Ectodermal cell (in vitro differentiated cells): ENCODE results near the gene RUVBL1.

Source experiments
- H3K27ac ChIP-seq: 2 replicates; pipeline ENCODE4 v1.7.0; 2013; ENCODE audit warnings: mild to moderate bottlenecking, low read depth, low read length; ENCODE audit not compliant: insufficient read depth, poor library complexity, severe bottlenecking
- H3K27me3 ChIP-seq: 2 replicates; pipeline ENCODE4 v1.7.0; 2013; ENCODE audit warnings: mild to moderate bottlenecking, low read length; ENCODE audit not compliant: insufficient read depth, control insufficient read depth, poor library complexity, severe bottlenecking
- H3K36me3 ChIP-seq: one replicate; pipeline ENCODE4 v1.7.0; 2013; ENCODE audit warnings: low read length; ENCODE audit not compliant: control insufficient read depth, insufficient read depth
- H3K4me1 ChIP-seq: one replicate; pipeline ENCODE4 v1.7.0; 2013; ENCODE audit warnings: low read length; ENCODE audit not compliant: control insufficient read depth, insufficient read depth
- H3K4me3 ChIP-seq: 2 replicates; pipeline ENCODE4 v1.7.0; 2013; ENCODE audit warnings: low read depth, low read length, control low read depth; ENCODE audit not compliant: insufficient read depth
- H3K9me3 ChIP-seq: 2 replicates; pipeline ENCODE4 v1.7.0; 2013; ENCODE audit warnings: mild to moderate bottlenecking, low read length, moderate library complexity; ENCODE audit not compliant: control insufficient read depth
- WGBS, 2 experiments: methylation state at CpG; one replicate each; pipeline ENCODE4 v1.1.7; 2013; ENCODE audit warnings: missing lambda C conversion rate in 2 of 2; 5-methylcytosine and 5-hydroxymethylcytosine counted together

RUVBL1 gene

GRCh38 chr3:128143496-128143895, 19.9 kb upstream of the RUVBL1 start:
- H3K27ac ChIP-seq, result no peak overlapping the region
- H3K4me1 ChIP-seq, result no peaks in the 10 kb centered on the region
- H3K27me3 ChIP-seq, result peaks cover 24% of the 10 kb centered on the region
- no peaks in the 10 kb centered on the region for H3K36me3 ChIP-seq
- H3K4me3 ChIP-seq, result no peak overlapping the region
- H3K9me3 ChIP-seq, result no peaks in the 10 kb centered on the region
- WGBS, 2 experiments, result 92 to 94% methylated on average over 4 of the region's 4 CpGs

DNA sequence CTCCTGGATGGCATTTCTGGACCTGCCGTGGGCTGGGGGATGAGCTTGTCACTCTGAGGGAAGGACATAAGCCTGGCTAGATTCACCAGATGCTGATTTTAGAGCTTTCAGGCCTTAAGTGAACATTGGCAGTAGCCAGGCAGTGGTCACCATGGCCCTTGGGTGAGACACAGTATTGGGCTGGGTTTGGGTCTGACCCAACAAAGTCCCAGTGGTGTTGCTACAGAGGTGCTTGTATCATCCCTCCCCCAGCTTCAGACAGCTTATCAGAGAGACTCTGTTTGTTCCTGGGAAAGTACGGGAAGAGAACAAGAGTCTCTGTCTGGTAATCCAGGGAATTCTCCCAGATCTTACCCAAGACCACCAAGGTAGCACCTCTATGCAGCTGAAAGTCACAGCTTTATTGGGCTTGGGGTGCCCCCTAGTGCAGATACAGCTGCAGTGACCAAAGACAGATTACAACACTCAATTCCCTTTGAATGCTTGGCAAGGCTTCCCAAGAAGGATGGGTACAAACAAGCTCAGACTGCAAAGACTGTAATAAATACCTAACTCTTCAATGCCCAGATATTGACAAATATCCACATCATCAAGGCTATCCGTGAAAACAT, 9.8 kb upstream of the RUVBL1 start:
- Histone ChIP-seq H3K27me3 (peaks cover 19% of the 10 kb centered on the region), H3K4me1 (no peaks in the 10 kb centered on the region), H3K36me3 (no peaks in the 10 kb centered on the region), H3K27ac (no peak overlapping the region), H3K4me3 (no peak overlapping the region), H3K9me3 (no peaks in the 10 kb centered on the region)
- 55 to 60% methylated on average over 3 of the region's 3 CpGs for WGBS, 2 experiments

- WGBS, 2 experiments, result 89 to 90% methylated on average over 7 of the region's 7 CpGs
- H3K27me3 ChIP-seq, result peaks cover 20% of the 10 kb centered on the region
- H3K4me1 ChIP-seq, result no peaks in the 10 kb centered on the region
- H3K36me3 ChIP-seq, result no peaks in the 10 kb centered on the region
- no peaks in the 10 kb centered on the region for H3K9me3 ChIP-seq
- no peak overlapping the region for H3K4me3 ChIP-seq
- no peak overlapping the region for H3K27ac ChIP-seq
These were observed 8.5 kb upstream of the RUVBL1 start for GRCh38 chr3:128131897-128132646.

DNA sequence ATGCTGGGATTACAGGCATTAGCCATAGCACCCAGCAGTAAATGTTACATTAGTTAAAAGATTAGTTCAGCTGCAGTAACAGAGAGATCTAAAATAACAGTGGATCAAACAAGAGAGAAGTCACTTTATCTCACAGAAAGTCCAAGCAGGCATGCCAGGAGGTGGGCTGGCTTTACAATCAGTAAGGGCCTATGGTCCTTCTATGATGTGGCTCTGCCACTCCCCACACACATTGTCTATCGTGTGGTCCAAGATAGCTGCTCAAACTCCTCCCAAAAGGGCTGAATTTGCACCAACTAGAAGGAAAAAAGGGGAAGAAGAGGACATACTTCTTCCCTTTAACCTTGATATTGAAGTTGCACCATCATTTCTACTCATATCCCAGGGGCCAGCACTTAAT, 4.6 kb upstream of the RUVBL1 start:
- whole genome bisulfite sequencing, 2 experiments, result 50 to 76% methylated on average over 1 of the region's 1 CpG
- no peak overlapping the region for H3K4me3 ChIP-seq
- no peak overlapping the region for H3K27ac ChIP-seq
- peaks cover 21% of the 10 kb centered on the region for H3K27me3 ChIP-seq
- no peaks in the 10 kb centered on the region for H3K4me1 ChIP-seq
- H3K9me3 ChIP-seq, result no peaks in the 10 kb centered on the region
- no peaks in the 10 kb centered on the region for H3K36me3 ChIP-seq

DNA sequence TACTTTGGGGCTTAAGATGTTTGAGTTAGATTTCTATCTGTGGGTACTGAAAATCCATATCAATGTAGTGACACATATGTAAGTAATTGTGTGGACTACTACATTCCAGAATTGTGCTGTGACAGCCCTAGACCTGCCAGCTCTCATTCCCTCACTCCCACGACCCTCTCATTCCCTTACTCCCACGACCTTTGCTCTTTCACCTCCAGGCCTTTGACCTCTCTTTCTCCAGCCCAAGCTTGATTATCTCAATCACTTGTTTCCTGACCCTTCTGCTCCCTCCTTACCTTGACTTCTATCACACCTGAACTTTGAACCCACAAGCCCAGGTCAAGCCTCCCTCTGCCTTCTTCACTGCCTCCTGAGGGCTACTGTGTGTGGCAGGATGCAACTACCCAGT, 3.6 kb upstream of the RUVBL1 start:
- no peaks in the 10 kb centered on the region for H3K36me3 ChIP-seq
- peaks cover 7% of the 10 kb centered on the region for H3K4me1 ChIP-seq
- H3K4me3 ChIP-seq, result no peak overlapping the region
- H3K27me3 ChIP-seq, result peaks cover 21% of the 10 kb centered on the region
- H3K9me3 ChIP-seq, result no peaks in the 10 kb centered on the region
- WGBS, 2 experiments, result 75 to 87% methylated on average over 2 of the region's 2 CpGs
- H3K27ac ChIP-seq, result no peak overlapping the region

- Histone ChIP-seq H3K27me3 (peaks cover 9% of the 10 kb centered on the region), H3K27ac (peak overlapping the region; percentile 93), H3K9me3 (no peaks in the 10 kb centered on the region), H3K4me1 (peaks cover 7% of the 10 kb centered on the region), H3K36me3 (no peaks in the 10 kb centered on the region), H3K4me3 (peak overlapping the region; percentile 71)
- WGBS, 2 experiments, result 0 to 1% methylated on average over 20 to 22 of the region's 22 CpGs
These were observed 465 bp downstream of the RUVBL1 start for GRCh38 chr3:128123156-128123537.

- H3K9me3 ChIP-seq, result no peaks in the 10 kb centered on the region
- H3K4me1 ChIP-seq, result peaks cover 7% of the 10 kb centered on the region
- no peaks in the 10 kb centered on the region for H3K36me3 ChIP-seq
- WGBS, 2 experiments, result 92 to 95% methylated on average over 1 of the region's 1 CpG
- no peak overlapping the region for H3K27ac ChIP-seq
- peaks cover 3% of the 10 kb centered on the region for H3K27me3 ChIP-seq
- no peak overlapping the region for H3K4me3 ChIP-seq
These were observed 1.6 kb downstream of the RUVBL1 start for GRCh38 chr3:128122013-128122412.

GRCh38 chr3:128113817-128114794, 9.5 kb downstream of the RUVBL1 start:
- no peaks in the 10 kb centered on the region for H3K9me3 ChIP-seq
- H3K27ac ChIP-seq, result no peak overlapping the region
- no peaks in the 10 kb centered on the region for H3K4me1 ChIP-seq
- H3K27me3 ChIP-seq, result no peaks in the 10 kb centered on the region
- peaks cover 6% of the 10 kb centered on the region for H3K36me3 ChIP-seq
- WGBS, 2 experiments, result 93% methylated on average over 9 of the region's 9 CpGs
- no peak overlapping the region for H3K4me3 ChIP-seq

DNA sequence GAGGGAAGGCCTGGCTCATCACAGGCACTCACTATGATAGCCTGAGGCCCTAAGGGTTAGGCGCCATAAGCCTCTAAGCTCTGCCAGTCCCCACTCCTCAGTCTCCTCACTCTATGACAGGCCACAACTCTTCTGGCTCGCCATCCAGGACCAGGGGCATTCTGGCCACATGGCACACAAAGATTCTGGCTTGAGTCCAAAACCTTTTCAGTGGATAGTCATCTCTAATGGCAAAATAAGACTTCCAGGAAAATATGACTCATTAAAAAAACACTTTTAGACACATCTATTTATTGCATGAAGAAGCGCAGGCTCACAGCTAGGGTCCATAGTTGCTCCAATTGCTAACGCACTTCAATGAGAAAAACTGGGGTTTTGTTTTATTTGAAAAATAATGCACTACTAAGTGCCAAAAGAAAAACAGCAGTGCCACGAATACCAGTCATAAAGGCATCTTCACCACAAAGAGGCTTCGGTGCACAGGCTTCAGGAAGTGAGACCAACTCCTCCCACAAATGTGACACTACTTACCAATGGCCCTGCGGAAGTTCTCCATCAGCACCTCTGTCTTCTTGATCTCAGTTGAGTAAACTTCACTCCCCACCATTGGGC, 11.1 kb downstream of the RUVBL1 start:
- 94 to 96% methylated on average over 7 of the region's 7 CpGs for WGBS, 2 experiments
- Histone ChIP-seq H3K9me3 (no peaks in the 10 kb centered on the region), H3K27me3 (no peaks in the 10 kb centered on the region), H3K36me3 (peaks cover 6% of the 10 kb centered on the region), H3K4me1 (peaks cover 3% of the 10 kb centered on the region), H3K4me3 (no peak overlapping the region), H3K27ac (no peak overlapping the region)
